NT2/D1 (cell line): ENCODE data around the gene ZIC3.
A peak's percentile ranks its signal among the peaks of the same experiment; 100 is the strongest.

ENCODE experiments used
- DNase-seq: peaks from one replicate; pipeline ENCODE4 v3.0.0-alpha.2; 2011; ENCODE audit warnings: low read depth, low spot score
- H3K27me3 ChIP-seq: 2 replicates; pipeline ENCODE4 v1.6.0; 2011; ENCODE audit warnings: mild to moderate bottlenecking; ENCODE audit not compliant: insufficient read length, insufficient read depth
- H3K36me3 ChIP-seq: 2 replicates; pipeline ENCODE4 v1.6.1; 2011; ENCODE audit warnings: mild to moderate bottlenecking, low read length, mixed read lengths; ENCODE audit not compliant: insufficient read depth, insufficient read length
- H3K4me1 ChIP-seq: 2 replicates; pipeline ENCODE4 v1.5.1; 2011; ENCODE audit not compliant: insufficient read depth, insufficient read length
- H3K4me3 ChIP-seq: 2 replicates; pipeline ENCODE4 v1.5.1; 2011; ENCODE audit warnings: low read depth; ENCODE audit not compliant: insufficient read length
- H3K9ac ChIP-seq: 2 replicates; pipeline ENCODE4 v1.6.0; 2011; ENCODE audit warnings: low read depth; ENCODE audit not compliant: insufficient read length
- H3K9me3 ChIP-seq: 2 replicates; pipeline ENCODE4 v1.5.1; 2011; ENCODE audit warnings: mild to moderate bottlenecking, low read length; ENCODE audit not compliant: insufficient read depth
- SUZ12 ChIP-seq: IDR thresholded peaks from 2 replicates; pipeline ENCODE4 v1.6.1; 2011; ENCODE audit not compliant: insufficient read length, insufficient read depth; ENCODE audit errors: extremely low read depth
- YY1 ChIP-seq: IDR thresholded peaks from 2 replicates; pipeline ENCODE4 v1.6.1; 2011; ENCODE audit not compliant: insufficient read length, insufficient read depth
- ZNF274 ChIP-seq: IDR thresholded peaks from 2 replicates; pipeline ENCODE4 v1.6.1; 2011; ENCODE audit warnings: mild to moderate bottlenecking, low read depth, low read length

The ZIC3 gene

GRCh38 chrX:137574784-137575293, 8.9 kb downstream of the ZIC3 start:
- Histone ChIP-seq H3K4me1 (no peaks in the 10 kb centered on the region), H3K36me3 (no peaks in the 10 kb centered on the region), H3K4me3 (peak overlapping the region; percentile 26), H3K9ac (peak overlapping the region; percentile 56), H3K9me3 (no peaks in the 10 kb centered on the region), H3K27me3 (no peaks in the 10 kb centered on the region)
- TF ChIP-seq SUZ12: no peak
- no peak for TF ChIP-seq ZNF274
- peak; percentile 16 for TF ChIP-seq YY1
- DNase-seq: no peak

GRCh38 chrX:137575596-137576255, 9.8 kb downstream of the ZIC3 start:
- Histone ChIP-seq H3K4me3 (no peak overlapping the region), H3K27me3 (no peaks in the 10 kb centered on the region)

GRCh38 chrX:137587151-137587550, 21.2 kb downstream of the ZIC3 start:
- H3K36me3 ChIP-seq: no peaks in the 10 kb centered on the region
- H3K9me3 ChIP-seq: no peaks in the 10 kb centered on the region
- H3K4me1 ChIP-seq: no peaks in the 10 kb centered on the region
- H3K4me3 ChIP-seq: no peak overlapping the region
- no peak for TF ChIP-seq ZNF274
- no peak for TF ChIP-seq SUZ12
- no peak for TF ChIP-seq YY1
- H3K27me3 ChIP-seq: no peaks in the 10 kb centered on the region
- DNase-seq: no peak
- no peak overlapping the region for H3K9ac ChIP-seq

More at GRCh38 chrX:137575596-137576255, 9.8 kb downstream of the ZIC3 start:
- no peaks in the 10 kb centered on the region for H3K36me3 ChIP-seq
- TF ChIP-seq ZNF274 (no peak), SUZ12 (no peak), YY1 (no peak)
- DNase-seq: no peak
- H3K9me3 ChIP-seq: no peaks in the 10 kb centered on the region
- H3K4me1 ChIP-seq: no peaks in the 10 kb centered on the region
- H3K9ac ChIP-seq: peak overlapping the region; percentile 56

GRCh38 chrX:137600769-137601168, 34.8 kb downstream of the ZIC3 start:
- TF ChIP-seq SUZ12 (no peak), ZNF274 (no peak), YY1 (no peak)
- no peaks in the 10 kb centered on the region for H3K27me3 ChIP-seq
- H3K4me3 ChIP-seq: no peak overlapping the region
- H3K4me1 ChIP-seq: no peaks in the 10 kb centered on the region
- H3K9me3 ChIP-seq: no peaks in the 10 kb centered on the region
- DNase-seq: no peak
- no peak overlapping the region for H3K9ac ChIP-seq
- no peaks in the 10 kb centered on the region for H3K36me3 ChIP-seq
